IPS DF 6.9 (cell line): ENCODE measurements around the gene C15orf62.

Source experiments
- DNase-seq: peaks from one replicate; pipeline ENCODE4 v3.0.0-alpha.2; 2013; ENCODE audit warnings: low read depth, low spot score
- H3K27ac ChIP-seq: one replicate; pipeline ENCODE4 v1.5.1; 2013; ENCODE audit warnings: low read length, control low read depth
- H3K27me3 ChIP-seq: 2 replicates; pipeline ENCODE4 v1.6.1; 2013; ENCODE audit warnings: mild to moderate bottlenecking, low read length; ENCODE audit not compliant: control insufficient read depth, insufficient read depth
- H3K36me3 ChIP-seq: 2 replicates; pipeline ENCODE4 v1.6.1; 2013; ENCODE audit warnings: low read length; ENCODE audit not compliant: control insufficient read depth, insufficient read depth
- H3K4me1 ChIP-seq: 2 replicates; pipeline ENCODE4 v1.6.1; 2013; ENCODE audit warnings: low read length; ENCODE audit not compliant: control insufficient read depth, insufficient read depth
- H3K4me3 ChIP-seq: 2 replicates; pipeline ENCODE4 v1.5.1; 2013; ENCODE audit warnings: mild to moderate bottlenecking, low read length
- H3K9me3 ChIP-seq: 2 replicates; pipeline ENCODE4 v1.6.1; 2013; ENCODE audit warnings: low read length, inconsistent platforms; ENCODE audit not compliant: control insufficient read depth, insufficient read depth
- WGBS: extraction: QIAGEN DNeasy Blood & Tissue Kit; methylation state at CpG from one replicate; pipeline ENCODE4 v1.1.7; 2013; ENCODE audit warnings: mixed read lengths, missing lambda C conversion rate; ENCODE audit not compliant: insufficient read length, insufficient coverage; 5-methylcytosine and 5-hydroxymethylcytosine counted together

C15orf62 gene

GRCh38 chr15:40754883-40755811 lies 14.6 kb upstream of the C15orf62 start, which contains the start of gene RMDN3:
RMDN3 (minus strand) TSS chr15:40755254; CDS start chr15:40754783, 471 bp downstream.
- H3K36me3 ChIP-seq, result no peaks in the 10 kb centered on the region
- no peak for DNase-seq
- H3K4me3 ChIP-seq, result peak within 1 kb of the TSS; percentile 70; the same call in 1 of the 2 replicates
- no CpG with 5 or more reads among the region's 66 CpGs for WGBS
- H3K27ac ChIP-seq, result no peak within 1 kb of the TSS
- H3K9me3 ChIP-seq, result no peaks in the 10 kb centered on the region
- H3K27me3 ChIP-seq, result no peaks in the 10 kb centered on the region
- no peaks in the 10 kb centered on the region for H3K4me1 ChIP-seq

- WGBS, result no CpG with 5 or more reads among the region's 10 CpGs
Measured at GRCh38 chr15:40755812-40756208, 14.0 kb upstream of the C15orf62 start.

GRCh38 chr15:40756938-40757337 lies 12.8 kb upstream of the C15orf62 start:
- Histone ChIP-seq H3K4me1 (no peaks in the 10 kb centered on the region), H3K27ac (no peak overlapping the region), H3K27me3 (no peaks in the 10 kb centered on the region), H3K4me3 (no peak overlapping the region), H3K9me3 (no peaks in the 10 kb centered on the region), H3K36me3 (no peaks in the 10 kb centered on the region)
- no CpG with 5 or more reads among the region's 6 CpGs for WGBS
- no peak for DNase-seq

More at GRCh38 chr15:40755812-40756208, 14.0 kb upstream of the C15orf62 start:
- Histone ChIP-seq H3K27ac (no peak overlapping the region), H3K36me3 (no peaks in the 10 kb centered on the region), H3K9me3 (no peaks in the 10 kb centered on the region), H3K4me3 (no peak overlapping the region), H3K27me3 (no peaks in the 10 kb centered on the region), H3K4me1 (no peaks in the 10 kb centered on the region)
- DNase-seq, result no peak

- Histone ChIP-seq H3K4me1 (peaks cover 3% of the 10 kb centered on the region; the same call in 1 of the 2 replicates), H3K36me3 (no peaks in the 10 kb centered on the region), H3K9me3 (no peaks in the 10 kb centered on the region), H3K4me3 (no peak overlapping the region), H3K27me3 (no peaks in the 10 kb centered on the region), H3K27ac (no peak overlapping the region)
- DNase-seq, result no peak
- no CpG with 5 or more reads among the region's 5 CpGs for WGBS
Measured at GRCh38 chr15:40759961-40760360, 9.8 kb upstream of the C15orf62 start.

- H3K27me3 ChIP-seq, result no peaks in the 10 kb centered on the region
- H3K4me1 ChIP-seq, result peaks cover 13% of the 10 kb centered on the region
- no peaks in the 10 kb centered on the region for H3K36me3 ChIP-seq
- no CpG with 5 or more reads among the region's 55 CpGs for WGBS
- H3K27ac ChIP-seq, result no peak overlapping the region
- H3K4me3 ChIP-seq, result peak overlapping the region; percentile 61; the same call in 1 of the 2 replicates
- H3K9me3 ChIP-seq, result no peaks in the 10 kb centered on the region
- no peak for DNase-seq
Measured at GRCh38 chr15:40762919-40763800, 6.6 kb upstream of the C15orf62 start.

GRCh38 chr15:40763801-40764628 lies 5.8 kb upstream of the C15orf62 start, which contains the start of gene GCHFR:
GCHFR (plus strand) TSS chr15:40764068; CDS start chr15:40764181, 113 bp downstream.
- Histone ChIP-seq H3K4me1 (peaks cover 13% of the 10 kb centered on the region), H3K9me3 (no peaks in the 10 kb centered on the region), H3K27ac (no peak within 1 kb of the TSS), H3K36me3 (no peaks in the 10 kb centered on the region), H3K27me3 (no peaks in the 10 kb centered on the region), H3K4me3 (peak within 1 kb of the TSS; percentile 61; the same call in 1 of the 2 replicates)
- no CpG with 5 or more reads among the region's 75 CpGs for WGBS
- no peak for DNase-seq

GRCh38 chr15:40764629-40765103 lies 5.1 kb upstream of the C15orf62 start:
- no peak for DNase-seq
- Histone ChIP-seq H3K27me3 (no peaks in the 10 kb centered on the region), H3K4me3 (peak overlapping the region; percentile 61; the same call in 1 of the 2 replicates), H3K9me3 (no peaks in the 10 kb centered on the region), H3K4me1 (peaks cover 13% of the 10 kb centered on the region), H3K36me3 (no peaks in the 10 kb centered on the region), H3K27ac (no peak overlapping the region)
- no CpG with 5 or more reads among the region's 8 CpGs for WGBS

- no peak overlapping the region for H3K27ac ChIP-seq
- no CpG with 5 or more reads among the region's 7 CpGs for WGBS
- no peaks in the 10 kb centered on the region for H3K36me3 ChIP-seq
- no peaks in the 10 kb centered on the region for H3K9me3 ChIP-seq
- no peak for DNase-seq
- no peaks in the 10 kb centered on the region for H3K27me3 ChIP-seq
- H3K4me3 ChIP-seq, result no peak overlapping the region
- H3K4me1 ChIP-seq, result peaks cover 13% of the 10 kb centered on the region
Measured at GRCh38 chr15:40766194-40766815, 3.5 kb upstream of the C15orf62 start.
